Hepatocyte (in vitro differentiated cells): Measurements from ENCODE around the gene TMOD1.

ENCODE experiments used
- EZH2 ChIP-seq: fragments of 200-600 bp; sonication (generic); IDR thresholded peaks from 2 replicates; pipeline ENCODE4 v1.6.1; 2016; ENCODE audit warnings: antibody characterized with exemption, mild to moderate bottlenecking, borderline replicate concordance
- TF ChIP-seq, protein P1 (sequence below): fragments of 200-600 bp; sonication (generic); IDR thresholded peaks from 2 replicates; pipeline ENCODE4 v1.5.1; 2016; ENCODE audit warnings: antibody characterized with exemption, mild to moderate bottlenecking; ENCODE audit not compliant: poor library complexity

DNA sequence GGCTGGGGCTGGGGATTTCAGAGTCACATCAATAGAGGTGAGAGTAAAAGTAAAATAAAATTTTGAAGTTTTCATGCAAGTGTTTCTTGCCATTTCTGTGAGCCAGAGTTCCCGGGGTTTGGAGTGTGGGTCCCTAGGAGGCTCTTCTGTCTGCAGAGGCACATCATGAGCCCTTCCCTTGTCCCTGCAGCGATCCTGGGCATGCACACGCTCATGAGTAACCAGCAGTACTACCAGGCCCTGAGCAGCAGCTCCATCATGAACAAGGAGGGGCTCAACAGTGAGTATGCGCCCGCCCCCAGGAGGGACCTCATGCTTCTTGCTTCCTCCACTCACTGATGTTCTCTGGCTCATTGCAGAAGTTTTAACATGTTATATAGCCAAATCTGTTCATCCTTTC, 61.1 kb downstream of the TMOD1 start:
- TF ChIP-seq, protein P1, sequence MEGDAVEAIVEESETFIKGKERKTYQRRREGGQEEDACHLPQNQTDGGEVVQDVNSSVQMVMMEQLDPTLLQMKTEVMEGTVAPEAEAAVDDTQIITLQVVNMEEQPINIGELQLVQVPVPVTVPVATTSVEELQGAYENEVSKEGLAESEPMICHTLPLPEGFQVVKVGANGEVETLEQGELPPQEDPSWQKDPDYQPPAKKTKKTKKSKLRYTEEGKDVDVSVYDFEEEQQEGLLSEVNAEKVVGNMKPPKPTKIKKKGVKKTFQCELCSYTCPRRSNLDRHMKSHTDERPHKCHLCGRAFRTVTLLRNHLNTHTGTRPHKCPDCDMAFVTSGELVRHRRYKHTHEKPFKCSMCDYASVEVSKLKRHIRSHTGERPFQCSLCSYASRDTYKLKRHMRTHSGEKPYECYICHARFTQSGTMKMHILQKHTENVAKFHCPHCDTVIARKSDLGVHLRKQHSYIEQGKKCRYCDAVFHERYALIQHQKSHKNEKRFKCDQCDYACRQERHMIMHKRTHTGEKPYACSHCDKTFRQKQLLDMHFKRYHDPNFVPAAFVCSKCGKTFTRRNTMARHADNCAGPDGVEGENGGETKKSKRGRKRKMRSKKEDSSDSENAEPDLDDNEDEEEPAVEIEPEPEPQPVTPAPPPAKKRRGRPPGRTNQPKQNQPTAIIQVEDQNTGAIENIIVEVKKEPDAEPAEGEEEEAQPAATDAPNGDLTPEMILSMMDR: no peak
- TF ChIP-seq EZH2: no peak
